HG02981 (cell line): Measurements from ENCODE around the gene TBC1D2B.
"Not testable (repeated sequence)": the region's sequence is repeated elsewhere in the genome, so short reads cannot be mapped to it uniquely, and the experiment has no call there.

Experiments
- ATAC-seq: cut with Tn5 transposase; IDR thresholded peaks from one replicate; pipeline ENCODE4 v1.9.1; 2021; ENCODE audit warnings: mild to moderate bottlenecking, moderate library complexity; ENCODE audit not compliant: unreplicated experiment

TBC1D2B gene

DNA sequence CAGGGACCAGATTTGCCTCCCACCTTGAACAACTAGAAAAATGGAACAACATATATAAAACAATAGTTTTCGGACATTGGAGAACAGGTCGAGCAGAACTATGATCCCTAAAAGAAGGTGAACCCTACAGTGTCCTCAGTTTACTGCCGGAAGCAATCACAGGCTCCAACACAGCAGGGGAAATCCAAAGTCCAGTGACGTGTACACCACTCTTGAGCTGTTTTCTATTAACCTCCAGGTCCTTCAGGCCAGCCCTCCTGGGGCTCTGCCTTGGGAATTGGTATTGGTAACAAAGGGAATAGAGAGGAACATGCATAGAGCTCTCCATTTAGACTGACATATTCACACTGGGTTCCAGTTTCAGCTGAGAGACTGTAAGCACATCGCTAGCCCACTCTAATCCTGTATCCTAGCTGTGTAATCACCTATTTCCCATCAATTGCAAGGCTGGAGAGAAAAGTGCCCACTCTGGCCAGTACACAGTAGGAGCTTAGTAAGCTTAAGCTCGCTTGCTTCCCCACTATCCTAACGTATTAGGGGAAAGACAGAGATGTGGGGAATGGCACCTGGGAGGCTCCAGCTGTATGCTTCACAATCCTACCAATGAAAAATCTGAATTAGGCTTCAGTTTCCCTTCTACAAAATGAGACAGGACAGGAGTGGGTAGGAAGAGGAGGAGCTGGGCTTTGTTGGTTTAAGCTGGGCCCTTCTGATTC, 118.6 kb downstream of the TBC1D2B start:
- ATAC-seq, result not testable (repeated sequence)

DNA sequence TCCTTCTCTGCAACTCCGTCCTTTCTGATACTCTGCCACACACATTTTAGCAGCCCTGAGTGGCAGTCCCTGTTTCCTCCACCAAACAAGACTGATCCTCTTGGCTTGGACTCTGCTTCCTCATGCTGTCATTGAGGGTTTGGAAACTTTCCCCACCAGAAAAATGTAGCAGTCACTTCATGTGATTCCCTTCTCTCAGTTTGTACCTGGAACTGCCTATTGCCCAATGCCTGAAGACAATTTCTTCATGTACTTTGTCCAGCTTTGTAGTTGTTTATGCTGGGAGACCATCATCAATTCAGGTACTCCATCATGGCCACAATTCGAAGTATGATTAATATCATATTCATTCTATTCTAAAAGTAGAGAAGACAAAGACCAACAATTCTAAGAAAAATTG, 119.5 kb downstream of the TBC1D2B start:
- not testable (repeated sequence) for ATAC-seq

DNA sequence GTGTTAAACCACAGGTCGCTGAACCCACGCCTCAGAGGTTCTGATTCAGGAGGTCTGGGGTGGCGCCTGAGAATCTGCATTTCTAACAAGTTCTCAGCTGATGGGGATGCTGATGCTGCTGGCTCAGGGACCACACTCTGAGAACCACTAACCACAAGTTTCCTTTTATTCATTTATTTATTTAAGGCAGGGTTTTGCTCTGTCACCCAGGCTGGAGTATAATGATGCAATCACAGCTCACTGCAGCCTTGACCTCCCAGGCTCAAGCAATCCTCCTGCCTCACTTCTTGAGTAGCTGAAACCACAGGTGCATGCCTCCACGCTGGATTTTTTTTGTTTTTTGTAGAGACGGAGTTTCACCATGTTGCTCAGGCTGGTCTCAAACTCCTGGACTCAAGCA, 123.6 kb downstream of the TBC1D2B start:
- ATAC-seq, result not testable (repeated sequence)

DNA sequence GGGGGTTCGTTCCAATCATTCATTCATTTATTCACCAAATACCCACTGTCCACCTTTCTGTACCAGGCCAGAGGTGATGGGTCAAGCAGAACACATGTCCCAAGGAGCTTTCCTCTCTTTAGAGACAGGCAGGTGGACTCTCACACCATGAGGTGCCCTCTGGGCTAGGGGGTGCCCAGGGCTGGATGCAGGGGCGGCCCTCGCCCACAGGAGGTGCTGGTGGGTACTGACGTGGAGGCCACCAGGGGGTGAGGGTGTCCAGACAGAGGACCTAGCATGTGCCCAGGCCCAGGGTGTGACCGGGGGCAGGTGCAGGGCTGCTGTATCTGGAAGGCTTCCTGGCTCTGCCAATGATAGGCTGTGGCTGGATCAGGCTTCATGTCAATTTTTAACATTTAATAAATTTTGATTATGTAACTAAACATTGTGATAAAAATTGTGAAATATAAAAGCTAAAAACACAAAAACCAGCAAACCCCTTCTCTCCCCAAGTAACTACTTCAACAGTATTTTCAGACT, 124.5 kb downstream of the TBC1D2B start:
- not testable (repeated sequence) for ATAC-seq

- not testable (repeated sequence) for ATAC-seq
Measured at GRCh38 chr15:77951105-77951786, 126.3 kb downstream of the TBC1D2B start.

DNA sequence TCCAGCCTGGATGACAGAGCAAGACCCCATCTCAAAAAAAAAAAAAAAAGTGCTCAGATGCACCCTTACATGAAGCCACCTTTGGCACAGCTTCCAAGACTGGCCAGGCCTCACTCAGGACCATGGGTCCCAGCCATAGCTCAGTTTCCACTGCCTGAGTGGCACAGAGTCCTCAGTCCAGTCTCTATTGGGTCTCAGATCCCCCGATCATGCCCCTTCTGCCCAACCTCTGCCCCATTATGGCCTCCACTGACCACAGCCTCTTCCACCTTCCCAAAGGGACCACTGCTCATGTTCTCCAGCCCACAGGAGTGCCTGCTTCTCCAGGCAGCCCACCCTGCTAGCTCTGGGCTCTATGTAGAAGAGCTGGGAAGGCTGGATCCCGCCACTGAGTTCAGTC, 127.0 kb downstream of the TBC1D2B start:
- ATAC-seq, result not testable (repeated sequence)

- no peak for ATAC-seq
Measured at GRCh38 chr15:77945566-77945965, 131.9 kb downstream of the TBC1D2B start.
